Muscle layer of duodenum (tissue), 2 donors: ENCODE data around the gene INTS6L.

Experiments
- H3K27ac ChIP-seq: one replicate; pipeline ENCODE4 v1.7.0; 2013; ENCODE audit warnings: mild to moderate bottlenecking, low read length
- H3K27me3 ChIP-seq: one replicate; pipeline ENCODE4 v1.7.0; 2013; ENCODE audit warnings: low read depth, mild to moderate bottlenecking, control low read depth, low read length
- H3K36me3 ChIP-seq, 2 donors: one replicate each; pipeline ENCODE4 v1.7.0; 2013; ENCODE audit warnings: low read length in 2 of 2, control low read depth in 1 of 2, mild to moderate bottlenecking in 1 of 2; ENCODE audit not compliant: insufficient read depth in 2 of 2, control insufficient read depth in 1 of 2
- H3K4me1 ChIP-seq, 2 donors: one replicate each; pipeline ENCODE4 v1.7.0; 2013; ENCODE audit warnings: low read length in 2 of 2, mild to moderate bottlenecking in 2 of 2, control low read depth in 1 of 2, moderate library complexity in 1 of 2; ENCODE audit not compliant: insufficient read depth in 2 of 2, control insufficient read depth in 1 of 2
- H3K4me3 ChIP-seq, 2 donors: one replicate each; pipeline ENCODE4 v1.7.0; 2013; ENCODE audit warnings: low read length in 2 of 2, low read depth in 1 of 2, mild to moderate bottlenecking in 1 of 2
- H3K9me3 ChIP-seq, 2 donors: one replicate each; pipeline ENCODE4 v1.7.0; 2013; ENCODE audit warnings: low read length in 2 of 2, control low read depth in 1 of 2, mild to moderate bottlenecking in 1 of 2; ENCODE audit not compliant: control insufficient read depth in 1 of 2
- donor health status: healthy.

INTS6L gene

GRCh38 chrX:135505351-135505750 is 15.1 kb upstream of the INTS6L start:
- Histone ChIP-seq H3K9me3 (no peaks in the 10 kb centered on the region), H3K36me3 (no peaks in the 10 kb centered on the region), H3K27me3 (no peaks in the 10 kb centered on the region), H3K27ac (no peak overlapping the region), H3K4me1 (no peaks in the 10 kb centered on the region), H3K4me3 (no peak overlapping the region)

DNA sequence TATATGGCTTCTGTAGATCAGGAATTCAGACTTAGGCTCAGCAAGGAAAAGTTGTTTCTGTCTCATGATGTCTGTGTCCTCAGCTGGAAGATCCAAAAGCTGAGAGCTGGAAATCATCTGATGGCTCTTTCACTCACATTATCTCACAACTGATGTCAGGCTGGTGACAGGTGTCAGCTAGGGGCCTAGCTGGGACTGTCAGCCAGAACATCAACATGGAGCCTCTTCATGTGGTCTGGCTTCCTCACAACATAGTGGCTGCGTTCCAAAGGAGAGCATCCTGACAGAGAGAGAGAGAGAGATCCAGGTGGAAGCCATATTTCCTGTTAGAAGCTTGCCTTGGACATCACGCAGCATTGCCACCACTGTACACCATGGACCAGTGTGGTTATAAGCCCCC is 10.6 kb upstream of the INTS6L start:
- Histone ChIP-seq H3K4me3 (no peak overlapping the region), H3K27ac (no peak overlapping the region), H3K4me1 (no peaks in the 10 kb centered on the region), H3K9me3 (no peaks in the 10 kb centered on the region), H3K27me3 (no peaks in the 10 kb centered on the region), H3K36me3 (no peaks in the 10 kb centered on the region)

- Histone ChIP-seq H3K9me3 (no peaks in the 10 kb centered on the region), H3K27me3 (no peaks in the 10 kb centered on the region), H3K4me3 (no peak overlapping the region), H3K27ac (no peak overlapping the region), H3K4me1 (no peaks in the 10 kb centered on the region), H3K36me3 (no peaks in the 10 kb centered on the region)
Observed at GRCh38 chrX:135512508-135513129, 7.8 kb upstream of the INTS6L start.

DNA sequence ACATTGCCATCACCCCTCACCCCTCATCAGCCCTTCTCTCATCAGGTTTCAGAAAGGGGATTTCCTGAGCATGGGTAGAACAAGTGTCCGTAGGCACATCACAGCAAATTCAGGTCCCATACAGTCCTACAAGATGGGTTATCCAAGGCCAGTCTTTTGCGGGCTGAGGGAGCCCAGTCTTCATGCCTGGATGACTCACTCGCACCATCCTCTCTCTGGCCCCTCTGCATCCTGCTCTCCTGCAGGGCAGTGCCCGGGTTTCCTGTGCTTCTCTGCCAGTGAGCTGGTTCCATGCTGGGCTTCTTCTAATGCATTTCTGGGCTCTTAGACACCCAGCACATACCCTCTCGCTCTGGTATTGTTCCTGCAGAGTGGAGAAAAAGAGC is 7.3 kb upstream of the INTS6L start:
- Histone ChIP-seq H3K4me3 (no peak overlapping the region), H3K9me3 (no peaks in the 10 kb centered on the region), H3K27ac (no peak overlapping the region), H3K4me1 (no peaks in the 10 kb centered on the region), H3K27me3 (no peaks in the 10 kb centered on the region), H3K36me3 (no peaks in the 10 kb centered on the region)

- Histone ChIP-seq H3K27ac (no peak overlapping the region), H3K27me3 (no peaks in the 10 kb centered on the region), H3K36me3 (no peaks in the 10 kb centered on the region), H3K9me3 (no peaks in the 10 kb centered on the region), H3K4me1 (no peaks in the 10 kb centered on the region), H3K4me3 (no peak overlapping the region)
Observed at GRCh38 chrX:135516376-135516775, 4.1 kb upstream of the INTS6L start.

- Histone ChIP-seq H3K9me3 (no peaks in the 10 kb centered on the region), H3K4me3 (no peak overlapping the region), H3K27ac (no peak overlapping the region), H3K27me3 (no peaks in the 10 kb centered on the region), H3K36me3 (no peaks in the 10 kb centered on the region), H3K4me1 (no peaks in the 10 kb centered on the region)
Observed at GRCh38 chrX:135518161-135518560, 2.3 kb upstream of the INTS6L start.

GRCh38 chrX:135520022-135520552 is 373 bp upstream of the INTS6L start:
- H3K27ac ChIP-seq, result peak overlapping the region; percentile 62
- no peaks in the 10 kb centered on the region for H3K27me3 ChIP-seq
- no peaks in the 10 kb centered on the region for H3K9me3 ChIP-seq
- H3K4me1 ChIP-seq, result no peaks in the 10 kb centered on the region
- H3K36me3 ChIP-seq, result no peaks in the 10 kb centered on the region
- peak overlapping the region; percentile 47 to 70 for H3K4me3 ChIP-seq

DNA sequence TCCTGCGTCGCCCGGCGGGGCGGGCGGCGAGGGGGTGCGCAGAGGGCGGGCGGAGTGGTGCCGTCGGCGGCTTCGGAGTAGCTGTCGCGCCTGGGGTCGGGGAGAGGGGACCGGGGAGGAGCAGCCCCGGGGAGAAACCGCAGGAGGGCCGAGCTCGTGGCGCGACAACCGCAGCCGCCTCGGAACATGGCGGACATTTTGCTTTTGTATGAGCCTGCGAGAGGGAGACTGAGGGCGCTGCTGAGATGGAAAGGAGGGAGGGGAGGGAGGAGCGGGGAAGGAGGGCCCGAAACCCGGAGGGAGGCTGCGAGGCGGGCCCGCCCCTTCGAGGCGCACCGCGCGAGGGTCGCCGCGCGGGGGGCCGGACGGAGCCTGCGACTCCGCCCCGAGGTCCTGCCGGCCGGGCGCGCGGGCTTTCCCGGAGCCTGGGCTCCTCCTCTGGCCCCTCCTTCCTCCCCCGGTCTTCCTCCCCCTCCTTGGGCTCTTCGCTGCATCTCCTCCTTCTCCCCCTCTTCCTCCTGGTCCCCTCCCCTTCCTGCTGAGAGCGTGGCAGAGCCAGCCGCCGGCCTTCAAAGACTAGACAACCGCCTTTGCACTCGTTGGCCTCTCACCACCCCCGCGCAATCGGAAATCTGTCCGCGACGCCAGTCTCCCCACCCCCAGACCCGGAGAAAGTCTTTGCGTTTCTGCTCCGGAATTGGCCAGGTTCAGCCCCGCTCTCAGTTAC is 1.1 kb downstream of the INTS6L start:
- H3K4me1 ChIP-seq, result no peaks in the 10 kb centered on the region
- H3K36me3 ChIP-seq, result no peaks in the 10 kb centered on the region
- no peaks in the 10 kb centered on the region for H3K9me3 ChIP-seq
- H3K4me3 ChIP-seq, result peak overlapping the region; percentile 70 to 74
- H3K27me3 ChIP-seq, result no peaks in the 10 kb centered on the region
- peak overlapping the region; percentile 84 for H3K27ac ChIP-seq

DNA sequence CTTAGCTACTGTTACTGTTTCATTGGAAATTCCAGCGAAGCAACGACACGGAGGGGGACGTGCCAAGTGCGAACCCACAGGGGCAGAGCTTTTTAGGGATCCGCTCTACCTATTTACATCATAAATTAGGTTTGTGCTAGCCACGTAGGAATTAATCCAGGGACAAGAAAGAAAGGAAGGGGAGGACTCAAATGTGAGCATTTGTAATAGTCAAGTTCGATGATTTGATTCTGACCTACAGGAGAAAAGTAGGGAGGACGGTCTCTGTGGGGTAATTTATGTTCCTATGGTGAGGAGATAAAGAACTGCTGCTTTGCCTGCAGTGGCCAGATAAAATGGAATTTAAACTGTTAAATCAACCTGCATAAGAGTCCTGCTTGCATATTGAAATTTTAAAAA is 1.7 kb downstream of the INTS6L start:
- H3K27ac ChIP-seq, result peak overlapping the region; percentile 84
- no peaks in the 10 kb centered on the region for H3K4me1 ChIP-seq
- H3K9me3 ChIP-seq, result no peaks in the 10 kb centered on the region
- H3K36me3 ChIP-seq, result no peaks in the 10 kb centered on the region
- H3K4me3 ChIP-seq, result peak overlapping the region; percentile 64 to 74
- H3K27me3 ChIP-seq, result no peaks in the 10 kb centered on the region

- Histone ChIP-seq H3K4me1 (no peaks in the 10 kb centered on the region), H3K27ac (peak overlapping the region; percentile 84), H3K9me3 (no peaks in the 10 kb centered on the region), H3K36me3 (no peaks in the 10 kb centered on the region), H3K27me3 (no peaks in the 10 kb centered on the region), H3K4me3 (peak overlapping the region; percentile 64 to 74)
Observed at GRCh38 chrX:135522878-135523693, 2.6 kb downstream of the INTS6L start.

- Histone ChIP-seq H3K4me3 (no peak overlapping the region), H3K4me1 (no peaks in the 10 kb centered on the region), H3K36me3 (no peaks in the 10 kb centered on the region), H3K27me3 (no peaks in the 10 kb centered on the region), H3K9me3 (no peaks in the 10 kb centered on the region), H3K27ac (no peak overlapping the region)
Observed at GRCh38 chrX:135528254-135528653, 7.8 kb downstream of the INTS6L start.
